ENCODE data around the gene OR11G2.

DNA sequence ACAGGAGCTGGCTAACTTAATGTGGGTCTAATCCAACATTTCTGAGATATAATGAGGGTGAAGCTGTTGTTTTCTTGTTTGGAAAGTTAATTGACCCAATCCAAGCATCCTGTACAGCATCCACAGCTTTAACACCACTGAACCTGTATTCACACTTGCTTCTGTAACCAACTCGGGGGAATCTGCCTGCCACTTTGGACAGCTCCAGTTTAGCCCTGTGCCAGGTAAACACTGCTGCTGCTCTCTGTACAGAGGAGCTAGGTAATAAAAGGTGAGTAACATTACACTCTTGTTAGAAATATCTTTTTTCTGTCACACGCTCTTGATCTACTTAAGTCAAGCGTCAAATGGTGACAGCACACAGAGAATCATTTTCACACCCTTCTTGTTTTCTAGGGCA, 700 bp downstream of the OR11G2 start:
- TF ChIP-seq ELF4 (IDR thresholded peaks at IDR 0.05): no peak
- TF ChIP-seq HDGF (IDR thresholded peaks at IDR 0.05; ENCODE audit: borderline replicate concordance): no peak
- TF ChIP-seq FOXM1 (IDR thresholded peaks at IDR 0.05; ENCODE audit: borderline replicate concordance): no peak
- TF ChIP-seq NFRKB (IDR thresholded peaks at IDR 0.05): no peak
- no peak for TF ChIP-seq SP1 (IDR thresholded peaks at IDR 0.05)
- no peak for TF ChIP-seq SUZ12 (IDR thresholded peaks at IDR 0.05)
- no peak for TF ChIP-seq TARDBP (IDR thresholded peaks at IDR 0.05)
- TF ChIP-seq FOXA1 (IDR thresholded peaks at IDR 0.05): no peak
- no peak for TF ChIP-seq FOXK2 (IDR thresholded peaks at IDR 0.05)
- TF ChIP-seq, protein P1, sequence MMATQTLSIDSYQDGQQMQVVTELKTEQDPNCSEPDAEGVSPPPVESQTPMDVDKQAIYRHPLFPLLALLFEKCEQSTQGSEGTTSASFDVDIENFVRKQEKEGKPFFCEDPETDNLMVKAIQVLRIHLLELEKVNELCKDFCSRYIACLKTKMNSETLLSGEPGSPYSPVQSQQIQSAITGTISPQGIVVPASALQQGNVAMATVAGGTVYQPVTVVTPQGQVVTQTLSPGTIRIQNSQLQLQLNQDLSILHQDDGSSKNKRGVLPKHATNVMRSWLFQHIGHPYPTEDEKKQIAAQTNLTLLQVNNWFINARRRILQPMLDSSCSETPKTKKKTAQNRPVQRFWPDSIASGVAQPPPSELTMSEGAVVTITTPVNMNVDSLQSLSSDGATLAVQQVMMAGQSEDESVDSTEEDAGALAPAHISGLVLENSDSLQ (IDR thresholded peaks at IDR 0.05): no peak
- no peak for TF ChIP-seq LEF1 (IDR thresholded peaks at IDR 0.05; ENCODE audit: borderline replicate concordance)
- TF ChIP-seq BHLHE40 (IDR thresholded peaks at IDR 0.05; ENCODE audit: borderline replicate concordance): no peak
- TF ChIP-seq ZNF384 (IDR thresholded peaks at IDR 0.05): no peak
- no peak for TF ChIP-seq ARNT (IDR thresholded peaks at IDR 0.05)

Measured in HEK293T (cell line).